B cell (primary cell): Measurements from ENCODE around the gene IER3. TPM values are rescaled to one million over a fixed set of nuclear protein-coding genes. Genes with fewer than 3 reads are reported as not detected.

Source experiments
- ATAC-seq: fragments of 200-7000 bp; cut with Tn5 transposase; one replicate; pipeline ENCODE4 v1.10.0; 2021; ENCODE audit warnings: low read depth, mild to moderate bottlenecking, moderate number of reproducible peaks, moderate library complexity
- CTCF ChIA-PET: fragments of 350-600 bp; sonication (Branson Sonifier 250); formaldehyde crosslinking; loops from one replicate; lab custom pipeline; 2021; ENCODE audit warnings: antibody characterized with exemption, inconsistent platforms; lab: Charles Lee
- POLR2A ChIA-PET: fragments of 350-600 bp; sonication (Branson Sonifier 250); formaldehyde crosslinking; loops from one replicate; lab custom pipeline; 2021; ENCODE audit warnings: antibody characterized with exemption; lab: Charles Lee
- DNase-seq: peaks from one replicate; pipeline ENCODE4 v3.0.0; 2013
- H2AFZ ChIP-seq: 2 replicates; pipeline ENCODE4 v1.6.1; 2012; ENCODE audit warnings: mild to moderate bottlenecking, low read depth, low read length; ENCODE audit not compliant: insufficient read depth, poor library complexity, severe bottlenecking
- H3K27ac ChIP-seq, 2 donors: 1 replicate in 1 of 2; 2 replicates in 1 of 2; pipeline ENCODE4 v1.5.1; 2012 to 2013; ENCODE audit warnings: low read length in 2 of 2, mild to moderate bottlenecking in 2 of 2, moderate library complexity in 1 of 2
- H3K27me3 ChIP-seq, 4 experiments: fragments of 200-600 bp in 1 of 4; sonication (generic) in 1 of 4; replicated peaks in 1 of 4; 1 replicate in 2 of 4; 2 replicates in 2 of 4; pipeline versions ENCODE4 v1.6.1 to v1.7.0; 2013 to 2016; ENCODE audit warnings: low read length in 3 of 4, mild to moderate bottlenecking in 2 of 4, mixed read lengths in 1 of 4, moderate library complexity in 1 of 4; ENCODE audit not compliant: insufficient read depth in 4 of 4, control insufficient read depth in 3 of 4; ENCODE audit errors: control extremely low read depth in 1 of 4
- H3K36me3 ChIP-seq, 2 experiments: replicated peaks in 1 of 2; 1 replicate in 1 of 2; 2 replicates in 1 of 2; pipeline versions ENCODE4 v1.6.1 to v1.7.1; 2013; ENCODE audit warnings: low read length in 1 of 2; ENCODE audit not compliant: insufficient read depth in 2 of 2, control insufficient read depth in 1 of 2; ENCODE audit errors: control extremely low read depth in 1 of 2, extremely low read depth in 1 of 2
- H3K4me1 ChIP-seq, 2 donors: fragments of 200-600 bp in 1 of 2; sonication (generic) in 1 of 2; 1 replicate in 1 of 2; 2 replicates in 1 of 2; pipeline versions ENCODE4 v1.5.1 to v1.6.1; 2013 to 2017; ENCODE audit warnings: low read length in 2 of 2; ENCODE audit not compliant: control insufficient read depth in 2 of 2, insufficient read depth in 2 of 2
- H3K4me2 ChIP-seq: replicated peaks from 2 replicates; pipeline ENCODE3; 2012; ENCODE audit warnings: mild to moderate bottlenecking, low read depth, low read length; ENCODE audit not compliant: poor library complexity, severe bottlenecking
- H3K4me3 ChIP-seq, 5 experiments: fragments of 200-600 bp in 1 of 5; sonication (generic) in 1 of 5; 1 replicate in 3 of 5; 2 replicates in 2 of 5; pipeline versions ENCODE4 v1.5.1 to v1.7.0; 2011 to 2016; ENCODE audit warnings: low read length in 4 of 5, mild to moderate bottlenecking in 4 of 5, low read depth in 2 of 5, control low read depth in 1 of 5, moderate library complexity in 1 of 5; ENCODE audit not compliant: insufficient read depth in 1 of 5; ENCODE audit errors: control extremely low read depth in 1 of 5, extremely low read depth in 1 of 5
- H3K79me2 ChIP-seq: fragments of 200-600 bp; sonication (generic); one replicate; pipeline ENCODE4 v1.6.0; 2016; ENCODE audit warnings: low read length; ENCODE audit not compliant: control insufficient read depth, insufficient read depth
- H3K9ac ChIP-seq: fragments of 200-600 bp; sonication (generic); 2 replicates; pipeline ENCODE4 v1.6.1; 2017; ENCODE audit warnings: mild to moderate bottlenecking, low read length, moderate library complexity
- H3K9me3 ChIP-seq, 3 donors: one replicate each; pipeline versions ENCODE4 v1.6.1 to v1.7.1; 2013; ENCODE audit warnings: low read length in 2 of 3; ENCODE audit not compliant: control insufficient read depth in 2 of 3, insufficient read depth in 1 of 3; ENCODE audit errors: control extremely low read depth in 1 of 3
- H4K20me1 ChIP-seq: 2 replicates; pipeline ENCODE4 v1.6.0; 2012; ENCODE audit warnings: mild to moderate bottlenecking, low read length; ENCODE audit not compliant: insufficient read depth, control insufficient read depth, poor library complexity, severe bottlenecking
- H3K27ac Mint-ChIP-seq: one replicate; pipeline ENCODE4 v1.8.0; 2021; ENCODE audit warnings: mixed read lengths
- H3K27me3 Mint-ChIP-seq: one replicate; pipeline ENCODE4 v1.8.0; 2021; ENCODE audit warnings: mixed read lengths
- H3K4me1 Mint-ChIP-seq: one replicate; pipeline ENCODE4 v1.8.0; 2021; ENCODE audit warnings: mixed read lengths
- H3K4me3 Mint-ChIP-seq: one replicate; pipeline ENCODE4 v1.8.0; 2021; ENCODE audit warnings: mixed read lengths
- H3K9me3 Mint-ChIP-seq: one replicate; pipeline ENCODE4 v1.8.0; 2022; ENCODE audit warnings: mixed read lengths; ENCODE audit not compliant: insufficient read depth
- EZH2 ChIP-seq: IDR thresholded peaks from 2 replicates; pipeline ENCODE4 v1.6.1; 2012; ENCODE audit warnings: borderline replicate concordance, low read depth, mild to moderate bottlenecking, moderate library complexity, low read length; ENCODE audit not compliant: insufficient read depth, poor library complexity, severe bottlenecking
- WGBS: methylation state at CpG from one replicate; pipeline ENCODE4 v1.1.5; 2013; ENCODE audit warnings: missing lambda C conversion rate; ENCODE audit not compliant: insufficient coverage; 5-methylcytosine and 5-hydroxymethylcytosine counted together
- intact Hi-C: fragments of 100-400 bp; cut with micrococcal nuclease; formaldehyde crosslinking; loops from one replicate; pipeline ENCODE4 v1.10.0; 2022
- polyA plus RNA-seq: library from polyadenylated mRNA; depleted of rRNA; stranded (reverse); fragments of >200 nt; gene quantifications from 2 replicates; pipeline ENCODE4 v1.2.3, GENCODE V29; 2012
- total RNA-seq, 2 donors: library from RNA; stranded (reverse); fragments of 120-200 nt in 1 of 2; gene quantifications; 1 replicate in 1 of 2; 2 replicates in 1 of 2; pipeline versions ENCODE4 v1.2.3 to v1.2.4, GENCODE V29; 2013 to 2022
- TF ChIP-seq, protein P1 (sequence below): fragments of 200-600 bp; IDR thresholded peaks from one replicate; pipeline ENCODE4 v1.8.0; 2022; ENCODE audit warnings: antibody characterized with exemption, mild to moderate bottlenecking

Gene IER3
- total and polyA plus RNA-seq, 2 donors (not counting 1 experiment from before 2014, with no cell fraction given), result 3.7 to 4.2 TPM

DNA sequence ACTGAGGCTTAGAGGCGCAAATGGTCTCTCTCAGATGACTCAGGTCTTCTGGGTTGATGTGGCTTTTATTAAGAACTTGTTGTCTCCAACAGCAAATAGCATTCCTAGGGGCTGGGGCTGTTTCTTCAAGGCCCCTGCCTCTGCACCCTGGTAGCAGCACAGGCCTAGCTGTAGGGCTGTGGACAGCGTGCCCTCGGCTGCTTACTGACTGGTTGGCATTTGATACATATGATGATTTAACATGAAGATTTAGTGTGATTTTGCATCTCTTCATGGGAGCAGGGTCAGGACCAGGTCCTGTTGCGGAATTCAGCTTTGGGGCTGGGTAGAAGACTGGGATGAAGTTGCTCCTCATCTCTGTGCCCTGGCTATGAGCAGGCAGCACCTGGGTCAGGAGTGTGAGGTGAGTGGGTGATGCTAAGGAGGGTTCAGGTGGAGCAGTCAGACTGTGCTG, 24.3 kb upstream of the IER3 start:
- intact Hi-C loops, result no loop called here
- Histone ChIP-seq H3K9ac (no peak overlapping the region), H3K36me3 (no peaks in the 10 kb centered on the region), H4K20me1 (no peaks in the 10 kb centered on the region), H3K4me3 (no peak overlapping the region), H3K27ac (no peak overlapping the region), H3K79me2 (no peaks in the 10 kb centered on the region), H2AFZ (no peak overlapping the region), H3K4me1 (peaks cover 4 to 9% of the 10 kb centered on the region in 2 donors), H3K27me3 (peaks cover 0 to 6% (median 0%) of the 10 kb centered on the region in 4 experiments), H3K9me3 (no peaks in the 10 kb centered on the region), H3K4me2 (no peak overlapping the region)
- H3K4me1 Mint-ChIP-seq, result peaks cover 15% of the 10 kb centered on the region
- CTCF ChIA-PET, result no interaction called here
- POLR2A ChIA-PET, result no interaction called here
- H3K27me3 Mint-ChIP-seq, result peaks cover 28% of the 10 kb centered on the region
- H3K9me3 Mint-ChIP-seq, result peaks cover 4% of the 10 kb centered on the region
- no peak for ATAC-seq
- no peak overlapping the region for H3K27ac Mint-ChIP-seq
- no peak overlapping the region for H3K4me3 Mint-ChIP-seq
- TF ChIP-seq, protein P1, sequence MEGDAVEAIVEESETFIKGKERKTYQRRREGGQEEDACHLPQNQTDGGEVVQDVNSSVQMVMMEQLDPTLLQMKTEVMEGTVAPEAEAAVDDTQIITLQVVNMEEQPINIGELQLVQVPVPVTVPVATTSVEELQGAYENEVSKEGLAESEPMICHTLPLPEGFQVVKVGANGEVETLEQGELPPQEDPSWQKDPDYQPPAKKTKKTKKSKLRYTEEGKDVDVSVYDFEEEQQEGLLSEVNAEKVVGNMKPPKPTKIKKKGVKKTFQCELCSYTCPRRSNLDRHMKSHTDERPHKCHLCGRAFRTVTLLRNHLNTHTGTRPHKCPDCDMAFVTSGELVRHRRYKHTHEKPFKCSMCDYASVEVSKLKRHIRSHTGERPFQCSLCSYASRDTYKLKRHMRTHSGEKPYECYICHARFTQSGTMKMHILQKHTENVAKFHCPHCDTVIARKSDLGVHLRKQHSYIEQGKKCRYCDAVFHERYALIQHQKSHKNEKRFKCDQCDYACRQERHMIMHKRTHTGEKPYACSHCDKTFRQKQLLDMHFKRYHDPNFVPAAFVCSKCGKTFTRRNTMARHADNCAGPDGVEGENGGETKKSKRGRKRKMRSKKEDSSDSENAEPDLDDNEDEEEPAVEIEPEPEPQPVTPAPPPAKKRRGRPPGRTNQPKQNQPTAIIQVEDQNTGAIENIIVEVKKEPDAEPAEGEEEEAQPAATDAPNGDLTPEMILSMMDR, result no peak
- no peak for TF ChIP-seq EZH2
- 100% methylated on average over 3 of the region's 4 CpGs for WGBS
- no peak for DNase-seq

DNA sequence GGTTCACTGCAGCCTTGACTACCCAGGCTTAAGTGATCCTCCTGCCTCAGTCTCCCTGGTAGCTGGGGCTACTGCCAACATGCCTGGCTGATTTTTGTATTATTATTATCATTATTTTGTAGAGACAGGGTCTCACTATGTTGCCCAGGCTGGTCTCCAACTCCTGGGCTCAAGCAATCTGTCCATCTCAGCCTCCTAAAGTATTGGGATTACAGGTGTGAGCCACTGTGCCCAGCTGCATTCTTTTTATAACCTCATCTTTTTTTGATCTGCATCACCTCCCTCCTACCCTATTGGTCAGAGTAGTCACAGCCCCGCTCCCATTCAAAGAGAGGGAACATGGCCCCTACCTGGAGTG, 23.6 kb upstream of the IER3 start:
- peaks cover 4 to 9% of the 10 kb centered on the region in 2 donors for H3K4me1 ChIP-seq
- Mint-ChIP-seq H3K27me3 (peaks cover 33% of the 10 kb centered on the region), H3K4me3 (no peak overlapping the region), H3K9me3 (peaks cover 4% of the 10 kb centered on the region), H3K4me1 (peaks cover 15% of the 10 kb centered on the region), H3K27ac (no peak overlapping the region)
- no peak overlapping the region for H3K4me3 ChIP-seq
- ATAC-seq (no peak), DNase-seq (no peak)
- no peak overlapping the region for H3K27ac ChIP-seq
- 100% methylated on average over 1 of the region's 1 CpG for WGBS
- ChIA-PET POLR2A (no interaction called here), CTCF (interaction anchor here (1.6 kb wide), 1 partner anchor 323 kb away, joined by 3 read pairs; no protein-coding TSS in a partner anchor)
- peaks cover 0 to 6% (median 0%) of the 10 kb centered on the region in 4 experiments for H3K27me3 ChIP-seq
- intact Hi-C loops, result no loop called here
- H3K9ac ChIP-seq, result no peak overlapping the region
- no peak overlapping the region for H2AFZ ChIP-seq
- H3K79me2 ChIP-seq, result no peaks in the 10 kb centered on the region
- no peak overlapping the region for H3K4me2 ChIP-seq
- H4K20me1 ChIP-seq, result no peaks in the 10 kb centered on the region
- no peaks in the 10 kb centered on the region for H3K9me3 ChIP-seq
- no peaks in the 10 kb centered on the region for H3K36me3 ChIP-seq
- no peak for TF ChIP-seq EZH2
- TF ChIP-seq, protein P1, result no peak
